WTC11 (cell line): ENCODE measurements around the gene NTRK2.

Experiments
- CTCF ChIP-seq: fragments of 200-600 bp; IDR thresholded peaks from 2 replicates; pipeline ENCODE4 v1.8.0; 2022; ENCODE audit warnings: antibody characterized with exemption
- NR2C2 ChIP-seq: sonication (generic); formaldehyde crosslinking; IDR thresholded peaks from 2 replicates; pipeline ENCODE4 v1.8.0; 2022; ENCODE audit warnings: mild to moderate bottlenecking, missing genetic modification reagents
- TEAD4 ChIP-seq: sonication (generic); formaldehyde crosslinking; IDR thresholded peaks from 2 replicates; pipeline ENCODE4 v1.8.0; 2022; ENCODE audit warnings: mild to moderate bottlenecking, missing genetic modification reagents

GRCh38 chr9:84828046-84828445 is 158.5 kb downstream of the NTRK2 start:
- TF ChIP-seq TEAD4 (no peak), CTCF (no peak), NR2C2 (no peak)
